IMR-90 (cell line): ENCODE data around the gene EIF3A. TPM values are rescaled to one million over a fixed set of nuclear protein-coding genes. Genes with fewer than 3 reads are reported as not detected.

Source experiments
- ATAC-seq: fragments of 200-7000 bp; cut with Tn5 transposase; 2 replicates; pipeline ENCODE4 v1.9.1; 2020; ENCODE audit warnings: low read depth, mild to moderate bottlenecking, moderate library complexity
- BruUV-seq: library from RNA; stranded (reverse); fragments of 400-500 nt; replicated peaks from 2 replicates; lab custom pipeline; 2021; lab: Mats Ljungman, UMichigan
- CTCF ChIA-PET: fragments of 300-600 bp; formaldehyde crosslinking; extraction: SDS; loops from one replicate; lab custom pipeline; 2021; ENCODE audit warnings: antibody characterized with exemption; lab: Yijun Ruan, JAX
- POLR2A ChIA-PET: fragments of 300-600 bp; sonication (Branson Sonifier 250); formaldehyde crosslinking; loops from one replicate; lab custom pipeline; 2022; ENCODE audit warnings: antibody characterized with exemption; ENCODE audit not compliant: unreplicated experiment; lab: Charles Lee
- DNase-seq: peaks from one replicate; pipeline ENCODE4 v3.0.0; 2013
- H2AFZ ChIP-seq: replicated peaks from 2 replicates; pipeline ENCODE3; 2013; ENCODE audit warnings: low read length, mild to moderate bottlenecking; ENCODE audit not compliant: poor library complexity
- H2AK5ac ChIP-seq: 2 replicates; pipeline ENCODE4 v1.6.1; 2013; ENCODE audit warnings: low read depth, low read length, inconsistent platforms
- H2AK9ac ChIP-seq: replicated peaks from 2 replicates; pipeline ENCODE3; 2013; ENCODE audit warnings: mild to moderate bottlenecking, low read depth, low read length, moderate library complexity; ENCODE audit not compliant: poor library complexity
- H2BK120ac ChIP-seq: 2 replicates; pipeline ENCODE4 v1.6.1; 2013; ENCODE audit warnings: low read depth, low read length, inconsistent platforms
- H2BK15ac ChIP-seq: 3 replicates; pipeline ENCODE4 v1.6.1; 2013; ENCODE audit warnings: low read depth, low read length, inconsistent platforms
- H2BK20ac ChIP-seq: 2 replicates; pipeline ENCODE4 v1.6.1; 2013; ENCODE audit warnings: low read depth, mild to moderate bottlenecking, inconsistent platforms, low read length, moderate library complexity
- H2BK5ac ChIP-seq: 2 replicates; pipeline ENCODE4 v1.6.1; 2013; ENCODE audit warnings: mild to moderate bottlenecking, low read depth, low read length, inconsistent platforms; ENCODE audit not compliant: poor library complexity, severe bottlenecking
- H3K14ac ChIP-seq: replicated peaks from 2 replicates; pipeline ENCODE4 v1.6.1; 2013; ENCODE audit warnings: low read depth, low read length, inconsistent platforms
- H3K18ac ChIP-seq: 2 replicates; pipeline ENCODE4 v1.6.1; 2013; ENCODE audit warnings: low read depth, low read length, control low read depth
- H3K23ac ChIP-seq: 2 replicates; pipeline ENCODE4 v1.6.1; 2013; ENCODE audit warnings: low read depth, low read length, inconsistent platforms
- H3K27ac ChIP-seq: 2 replicates; pipeline ENCODE4 v1.5.1; 2013; ENCODE audit warnings: mild to moderate bottlenecking, control low read depth, low read length; ENCODE audit not compliant: insufficient read depth
- H3K27me3 ChIP-seq: 2 replicates; pipeline ENCODE4 v1.6.1; 2013; ENCODE audit warnings: low read length; ENCODE audit not compliant: control insufficient read depth, insufficient read depth
- H3K36me3 ChIP-seq: 2 replicates; pipeline ENCODE4 v1.6.1; 2013; ENCODE audit warnings: low read length, mixed read lengths; ENCODE audit not compliant: control insufficient read depth, insufficient read depth
- H3K4ac ChIP-seq: 2 replicates; pipeline ENCODE4 v1.6.1; 2013; ENCODE audit warnings: low read depth, low read length, inconsistent platforms
- H3K4me1 ChIP-seq: 2 replicates; pipeline ENCODE4 v1.6.1; 2013; ENCODE audit warnings: low read length, mixed read lengths; ENCODE audit not compliant: control insufficient read depth, insufficient read depth
- H3K4me2 ChIP-seq: 2 replicates; pipeline ENCODE4 v1.6.1; 2013; ENCODE audit warnings: low read depth, mild to moderate bottlenecking, control low read depth, low read length, moderate library complexity
- H3K4me3 ChIP-seq: 2 replicates; pipeline ENCODE4 v1.5.1; 2013; ENCODE audit warnings: low read depth, mild to moderate bottlenecking, control low read depth, low read length, moderate library complexity; ENCODE audit not compliant: insufficient read depth
- H3K56ac ChIP-seq: 2 replicates; pipeline ENCODE4 v1.6.1; 2013; ENCODE audit warnings: low read length, inconsistent platforms; ENCODE audit not compliant: insufficient read depth; ENCODE audit errors: extremely low read depth
- H3K79me1 ChIP-seq, 2 experiments: 2 replicates each; pipeline ENCODE4 v1.6.1; 2013; ENCODE audit warnings: low read length in 2 of 2, inconsistent platforms in 1 of 2, low read depth in 1 of 2
- H3K9ac ChIP-seq: 2 replicates; pipeline ENCODE4 v1.6.1; 2013; ENCODE audit warnings: low read depth, low read length, control low read depth
- H3K9me1 ChIP-seq: 2 replicates; pipeline ENCODE4 v1.6.1; 2013; ENCODE audit warnings: low read length, inconsistent platforms; ENCODE audit not compliant: insufficient read depth
- H3K9me3 ChIP-seq: 2 replicates; pipeline ENCODE4 v1.6.1; 2013; ENCODE audit warnings: low read length; ENCODE audit not compliant: control insufficient read depth, insufficient read depth
- H4K20me1 ChIP-seq: 2 replicates; pipeline ENCODE4 v1.6.1; 2013; ENCODE audit warnings: low read length, inconsistent platforms; ENCODE audit not compliant: insufficient read depth
- H4K5ac ChIP-seq: 2 replicates; pipeline ENCODE4 v1.6.1; 2013; ENCODE audit warnings: mild to moderate bottlenecking, low read depth, low read length, control low read depth
- H4K8ac ChIP-seq, 2 experiments: 2 replicates each; pipeline ENCODE4 v1.6.1; 2013; ENCODE audit warnings: low read depth in 2 of 2, low read length in 2 of 2, control low read depth in 1 of 2, inconsistent platforms in 1 of 2
- H4K91ac ChIP-seq: 2 replicates; pipeline ENCODE4 v1.6.1; 2013; ENCODE audit warnings: low read depth, low read length, inconsistent platforms; ENCODE audit not compliant: insufficient read depth
- BHLHE40 ChIP-seq: fragments of 150-350 bp; IDR thresholded peaks from 2 replicates; pipeline ENCODE4 v1.6.1; 2016; ENCODE audit warnings: mild to moderate bottlenecking, low read depth, low read length
- CEBPB ChIP-seq: IDR thresholded peaks from 2 replicates; pipeline ENCODE4 v1.6.1; 2012; ENCODE audit warnings: low read depth, low read length, improper control_type of control experiment
- CHD1 ChIP-seq: IDR thresholded peaks from 2 replicates; pipeline ENCODE4 v1.6.1; 2012; ENCODE audit warnings: low read depth, low read length, improper control_type of control experiment
- CTCF ChIP-seq: conservative IDR thresholded peaks from 2 replicates; pipeline ENCODE4 v1.5.1; 2012; ENCODE audit warnings: mild to moderate bottlenecking, low read depth, low read length, improper control_type of control experiment
- ELK1 ChIP-seq: fragments of 150-350 bp; IDR thresholded peaks from 2 replicates; pipeline ENCODE4 v1.6.1; 2016; ENCODE audit warnings: low read depth, mild to moderate bottlenecking, low read length, moderate library complexity, borderline replicate concordance
- FOS ChIP-seq: fragments of 150-350 bp; IDR thresholded peaks from 2 replicates; pipeline ENCODE4 v1.6.1; 2016; ENCODE audit warnings: low read depth, low read length
- MAFK ChIP-seq: IDR thresholded peaks from 2 replicates; pipeline ENCODE4 v1.6.1; 2012; ENCODE audit warnings: low read depth, low read length, improper control_type of control experiment
- MAZ ChIP-seq: IDR thresholded peaks from 2 replicates; pipeline ENCODE4 v1.6.1; 2012; ENCODE audit warnings: low read depth, mild to moderate bottlenecking, low read length, improper control_type of control experiment, moderate library complexity, borderline replicate concordance
- MXI1 ChIP-seq: IDR thresholded peaks from 2 replicates; pipeline ENCODE4 v1.6.1; 2012; ENCODE audit warnings: low read depth, mild to moderate bottlenecking, low read length, moderate library complexity, borderline replicate concordance
- NFE2L2 ChIP-seq: fragments of 150-350 bp; IDR thresholded peaks from 2 replicates; pipeline ENCODE4 v1.6.1; 2016; ENCODE audit warnings: low read depth, mild to moderate bottlenecking, low read length
- POLR2A ChIP-seq: IDR thresholded peaks from 2 replicates; pipeline ENCODE4 v1.6.1; 2012; ENCODE audit warnings: mild to moderate bottlenecking, low read depth, low read length
- RAD21 ChIP-seq: IDR thresholded peaks from 2 replicates; pipeline ENCODE4 v1.6.1; 2012; ENCODE audit warnings: low read length, improper control_type of control experiment
- RCOR1 ChIP-seq: IDR thresholded peaks from 2 replicates; pipeline ENCODE4 v1.6.1; 2012; ENCODE audit warnings: mild to moderate bottlenecking, low read length, improper control_type of control experiment; ENCODE audit not compliant: insufficient replicate concordance
- RFX5 ChIP-seq: IDR thresholded peaks from 2 replicates; pipeline ENCODE4 v1.8.0; 2012; ENCODE audit warnings: low read depth, mild to moderate bottlenecking, low read length, moderate library complexity
- SMC3 ChIP-seq: fragments of 150-350 bp; IDR thresholded peaks from 2 replicates; pipeline ENCODE4 v1.6.1; 2016; ENCODE audit warnings: low read depth, mild to moderate bottlenecking, antibody characterized with exemption, low read length, moderate library complexity
- USF2 ChIP-seq: fragments of 150-350 bp; IDR thresholded peaks from 2 replicates; pipeline ENCODE4 v1.6.1; 2017; ENCODE audit warnings: mild to moderate bottlenecking, antibody characterized with exemption, low read length, low read depth
- WGBS, 2 experiments: methylation state at CpG; one replicate each; pipeline versions ENCODE4 v1.1.5 to v1.1.7; 2013; ENCODE audit warnings: missing lambda C conversion rate in 2 of 2; ENCODE audit not compliant: insufficient read length in 1 of 2; ENCODE audit errors: extremely low coverage in 2 of 2; 5-methylcytosine and 5-hydroxymethylcytosine counted together
- dilution Hi-C: fragments of 300-500 bp; cut with HindIII; formaldehyde crosslinking; loops from one replicate; pipeline ENCODE4 v1.14.3; 2018; ENCODE audit warnings: low sequenced_read_pairs; ENCODE audit not compliant: unreplicated experiment
- in situ Hi-C: fragments of 300-500 bp; cut with MboI; formaldehyde crosslinking; loops from 3 replicates; pipeline ENCODE4 v1.14.3; 2019; ENCODE audit warnings: low sequenced_read_pairs, inconsistent platforms, mixed read lengths
- intact Hi-C: fragments of 100-400 bp; cut with micrococcal nuclease; formaldehyde crosslinking; loops from 2 replicates; pipeline ENCODE4 v1.10.0; 2022
- polyA plus RNA-seq, 3 experiments: library from polyadenylated mRNA; depleted of rRNA; stranded (reverse); fragments of >200 nt; gene quantifications; 2 replicates each; pipeline ENCODE4 v1.2.3, GENCODE V29; 2012; ENCODE audit warnings: low replicate concordance in 1 of 3
- total RNA-seq: library from RNA; depleted of rRNA; stranded (reverse); fragments of >200 nt; gene quantifications from 2 replicates; pipeline ENCODE4 v1.2.3, GENCODE V29; 2012

The EIF3A gene
- total and polyA plus RNA-seq, 2 of the 4 experiments (the other 2 are of a cell fraction) = 49.6 to 145 TPM

GRCh38 chr10:119049361-119049760, 31.3 kb downstream of the EIF3A start:
- Histone ChIP-seq H2BK15ac (no peak overlapping the region), H4K5ac (no peak overlapping the region), H3K56ac (no peak overlapping the region), H3K4me1 (no peaks in the 10 kb centered on the region; the same call in 1 of the 2 replicates), H2BK120ac (no peak overlapping the region), H3K79me1 (peaks cover 37 to 56% of the 10 kb centered on the region in 2 experiments), H3K27ac (no peak overlapping the region), H3K4ac (no peak overlapping the region), H4K8ac (no peak overlapping the region), H3K4me3 (no peak overlapping the region), H2AFZ (no peak overlapping the region), H4K20me1 (peaks cover 68% of the 10 kb centered on the region), H3K18ac (no peak overlapping the region), H3K9me3 (no peaks in the 10 kb centered on the region), H2AK9ac (no peak overlapping the region), H3K27me3 (no peaks in the 10 kb centered on the region), H2BK5ac (no peak overlapping the region), H3K9me1 (no peaks in the 10 kb centered on the region), H3K4me2 (no peak overlapping the region), H2BK20ac (no peak overlapping the region), H4K91ac (no peak overlapping the region), H3K9ac (no peak overlapping the region), H3K23ac (no peak overlapping the region), H3K36me3 (peaks cover 70% of the 10 kb centered on the region), H2AK5ac (no peak overlapping the region), H3K14ac (no peak overlapping the region)
- intact Hi-C loops (no loop called here), dilution Hi-C loops (no loop called here), in situ Hi-C loops (no loop called here)
- ATAC-seq (no peak), DNase-seq (no peak)
- BruUV-seq = no TSS peak
- TF ChIP-seq NFE2L2 (no peak), ELK1 (no peak), MXI1 (no peak), CEBPB (no peak), RAD21 (no peak), FOS (no peak), POLR2A (no peak), RFX5 (no peak), RCOR1 (no peak), MAFK (no peak), MAZ (no peak), CHD1 (no peak), SMC3 (no peak), USF2 (no peak), CTCF (no peak), BHLHE40 (no peak)
- CTCF ChIA-PET = no interaction called here
- POLR2A ChIA-PET = no interaction called here
- WGBS, 2 experiments = no CpG with 5 or more reads among the region's 5 CpGs
